Endothelial cell of umbilical vein (primary cell): ENCODE data around the gene FTO. TPM values are rescaled to one million over a fixed set of nuclear protein-coding genes. Genes with fewer than 3 reads are reported as not detected.

ENCODE experiments used
- BruUV-seq: library from RNA; stranded (reverse); fragments of 400-500 nt; replicated peaks from 2 replicates; lab custom pipeline; 2021; lab: Mats Ljungman, UMichigan
- CTCF ChIA-PET: fragments of 300-600, 350-600 bp; sonication (Branson Sonifier 250); formaldehyde crosslinking; loops from one replicate; lab custom pipeline; 2021; ENCODE audit warnings: antibody characterized with exemption, inconsistent platforms; lab: Charles Lee
- POLR2A ChIA-PET: fragments of 300-600, 350-600 bp; sonication (Branson Sonifier 250); formaldehyde crosslinking; loops from one replicate; lab custom pipeline; 2021; ENCODE audit warnings: antibody characterized with exemption, inconsistent platforms; lab: Charles Lee
- DNase-seq: peaks from one replicate; pipeline ENCODE4 v3.0.0-alpha.2; 2011; ENCODE audit warnings: low read depth, low spot score
- FAIRE-seq: peaks from 2 replicates; lab custom pipeline; 2011; peaks lifted over from hg19 to GRCh38; lab: Jason Lieb, UNC
- H2AFZ ChIP-seq: 2 replicates; pipeline ENCODE4 v1.6.0; 2012; ENCODE audit warnings: low read depth, low read length, control low read depth, inconsistent platforms
- H3K27ac ChIP-seq: 2 replicates; pipeline ENCODE4 v1.5.1; 2011; ENCODE audit warnings: low read depth, mild to moderate bottlenecking, control low read depth, low read length, moderate library complexity; ENCODE audit not compliant: insufficient read depth
- H3K27me3 ChIP-seq, 2 experiments: 2 replicates each; pipeline versions ENCODE4 v1.6.0 to v1.6.1; 2011; ENCODE audit warnings: low read length in 2 of 2, mixed read lengths in 1 of 2; ENCODE audit not compliant: control insufficient read depth in 2 of 2, insufficient read depth in 2 of 2
- H3K36me3 ChIP-seq, 2 experiments: 2 replicates in 1 of 2; 3 replicates in 1 of 2; pipeline ENCODE4 v1.5.1; 2011; ENCODE audit warnings: low read length in 2 of 2, mild to moderate bottlenecking in 1 of 2, moderate library complexity in 1 of 2; ENCODE audit not compliant: control insufficient read depth in 2 of 2, insufficient read depth in 2 of 2; ENCODE audit errors: extremely low read depth in 1 of 2
- H3K4me1 ChIP-seq: 3 replicates; pipeline ENCODE4 v1.5.1; 2011; ENCODE audit warnings: mild to moderate bottlenecking, low read length; ENCODE audit not compliant: control insufficient read depth, insufficient read depth; ENCODE audit errors: extremely low read depth
- H3K4me2 ChIP-seq: 2 replicates; pipeline ENCODE4 v1.6.1; 2011; ENCODE audit warnings: low read length, control low read depth, mixed read lengths; ENCODE audit not compliant: insufficient read depth
- H3K4me3 ChIP-seq, 3 experiments: fragments of 200-600 bp in 1 of 3; sonication (generic), shearing (Covaris generic) in 1 of 3; replicated peaks in 1 of 3; 2 replicates each; pipeline ENCODE4 v1.5.1; 2011 to 2016; ENCODE audit warnings: control low read depth in 3 of 3, low read length in 3 of 3, mild to moderate bottlenecking in 2 of 3, inconsistent platforms in 1 of 3, low read depth in 1 of 3, moderate library complexity in 1 of 3; ENCODE audit not compliant: insufficient read depth in 1 of 3
- H3K79me2 ChIP-seq: 2 replicates; pipeline ENCODE4 v1.6.0; 2012; ENCODE audit warnings: low read length, inconsistent platforms; ENCODE audit not compliant: control insufficient read depth, insufficient read depth
- H3K9ac ChIP-seq: replicated peaks from 2 replicates; pipeline ENCODE3; 2011; ENCODE audit warnings: low read length, control low read depth; ENCODE audit not compliant: insufficient read depth; ENCODE audit errors: extremely low read depth
- H3K9me1 ChIP-seq: replicated peaks from 3 replicates; pipeline ENCODE4 v1.6.0; 2011; ENCODE audit warnings: mild to moderate bottlenecking, low read length; ENCODE audit not compliant: control insufficient read depth, insufficient read depth; ENCODE audit errors: extremely low read depth
- H3K9me3 ChIP-seq: replicated peaks from 2 replicates; pipeline ENCODE4 v1.5.1; 2012; ENCODE audit warnings: low read length, inconsistent platforms; ENCODE audit not compliant: control insufficient read depth, insufficient read depth
- H4K20me1 ChIP-seq: replicated peaks from 2 replicates; pipeline ENCODE3; 2011; ENCODE audit warnings: mild to moderate bottlenecking, low read length; ENCODE audit not compliant: control insufficient read depth, insufficient read depth; ENCODE audit errors: extremely low read depth
- CTCF ChIP-seq, 2 donors: IDR thresholded peaks; 1 replicate in 1 of 2; 2 replicates in 1 of 2; pipeline ENCODE4 v1.5.1; 2011; ENCODE audit warnings: low read length in 2 of 2, mild to moderate bottlenecking in 2 of 2, moderate library complexity in 2 of 2, control low read depth in 1 of 2, inconsistent platforms in 1 of 2, low read depth in 1 of 2; ENCODE audit not compliant: insufficient read depth in 1 of 2; ENCODE audit errors: extremely low read depth in 1 of 2
- EZH2 ChIP-seq: IDR thresholded peaks from 2 replicates; pipeline ENCODE4 v1.6.1; 2012; ENCODE audit warnings: borderline replicate concordance, low read depth, mild to moderate bottlenecking, moderate library complexity, low read length, inconsistent platforms; ENCODE audit not compliant: severe bottlenecking
- FOS ChIP-seq: IDR thresholded peaks from 2 replicates; pipeline ENCODE4 v1.6.1; 2011; ENCODE audit warnings: mild to moderate bottlenecking, low read length, moderate library complexity, borderline replicate concordance; ENCODE audit not compliant: insufficient read depth
- GATA2 ChIP-seq: IDR thresholded peaks from 2 replicates; pipeline ENCODE4 v1.7.0; 2011; ENCODE audit warnings: low read depth, mild to moderate bottlenecking, moderate library complexity, mixed read lengths, low read length; ENCODE audit not compliant: insufficient read length, insufficient read depth
- JUN ChIP-seq: IDR thresholded peaks from 2 replicates; pipeline ENCODE4 v1.6.1; 2011; ENCODE audit warnings: borderline replicate concordance, low read depth; ENCODE audit not compliant: insufficient read length, insufficient read depth
- MAX ChIP-seq: IDR thresholded peaks from 2 replicates; pipeline ENCODE4 v1.6.1; 2011; ENCODE audit not compliant: insufficient read depth, insufficient read length
- MYC ChIP-seq: IDR thresholded peaks from one replicate; pipeline ENCODE4 v1.6.1; 2011; ENCODE audit warnings: mild to moderate bottlenecking, low read depth, low read length
- POLR2A ChIP-seq: IDR thresholded peaks from 2 replicates; pipeline ENCODE4 v1.6.1; 2012; ENCODE audit warnings: low read depth, mild to moderate bottlenecking, control low read depth, low read length
- POLR2AphosphoS5 ChIP-seq: IDR thresholded peaks from 2 replicates; pipeline ENCODE4 v1.6.1; 2012; ENCODE audit warnings: low read depth, mild to moderate bottlenecking, control low read depth, low read length, moderate library complexity; ENCODE audit not compliant: insufficient read depth
- dilution Hi-C: fragments of 300-500 bp; cut with MboI; formaldehyde crosslinking; loops from one replicate; pipeline ENCODE4 v1.15.0; 2019; ENCODE audit warnings: low sequenced_read_pairs; ENCODE audit not compliant: extremely low pct_ligation_motif_present
- intact Hi-C: fragments of 100-400 bp; cut with micrococcal nuclease; formaldehyde crosslinking; loops from one replicate; pipeline ENCODE4 v1.10.0; 2022
- polyA plus RNA-seq, 4 experiments: library from polyadenylated mRNA; depleted of rRNA in 3 of 4; stranded (reverse) in 3 of 4; unstranded in 1 of 4; fragments of >200 nt; gene quantifications; 2 replicates each; pipeline versions ENCODE4 v1.2.1 to v1.2.3, GENCODE V29; 2011 to 2012; ENCODE audit warnings: missing spikeins in 1 of 4
- total RNA-seq: library from RNA; stranded (reverse); gene quantifications from 2 replicates; pipeline ENCODE4 v1.2.3, GENCODE V29; 2021

The FTO gene
- total and polyA plus RNA-seq, 2 donors (not counting 3 experiments of a cell fraction or from before 2014, with no cell fraction given), result 48.6 to 87.1 TPM

GRCh38 chr16:53713403-53714204, 9.6 kb downstream of the FTO start:
- FAIRE-seq (no peak), DNase-seq (no peak)
- dilution Hi-C loops (no loop called here), intact Hi-C loops (no loop called here)
- Histone ChIP-seq H3K9ac (no peak overlapping the region), H4K20me1 (peaks cover 4% of the 10 kb centered on the region), H3K4me1 (no peaks in the 10 kb centered on the region), H3K36me3 (no peaks in the 10 kb centered on the region), H2AFZ (no peak overlapping the region), H3K9me1 (no peaks in the 10 kb centered on the region), H3K79me2 (peaks cover 41% of the 10 kb centered on the region), H3K27ac (no peak overlapping the region), H3K27me3 (no peaks in the 10 kb centered on the region), H3K4me2 (no peak overlapping the region), H3K9me3 (no peaks in the 10 kb centered on the region), H3K4me3 (no peak overlapping the region)
- no peak for TF ChIP-seq JUN
- TF ChIP-seq POLR2A, result no peak
- no peak for TF ChIP-seq EZH2
- TF ChIP-seq FOS, result no peak
- TF ChIP-seq GATA2, result no peak
- no peak for TF ChIP-seq POLR2AphosphoS5
- no peak for TF ChIP-seq MAX
- TF ChIP-seq MYC, result no peak
- TF ChIP-seq CTCF (IDR thresholded peaks at IDR 0.05; ENCODE audit: extremely low read depth in 1 of 2, insufficient read depth in 1 of 2, low read depth in 1 of 2, low read length in 2 of 2), result no peak
- no TSS peak for BruUV-seq
- ChIA-PET CTCF (no interaction called here), POLR2A (no interaction called here)
